Cardiac muscle cell (in vitro differentiated cells and primary cell): ENCODE results near the gene ZNF480. TPM values are rescaled to one million over a fixed set of nuclear protein-coding genes. Genes with fewer than 3 reads are reported as not detected.

Source experiments
- DNase-seq, 2 donors: peaks; one replicate each; pipeline versions ENCODE4 v3.0.0 to v3.0.0-alpha.2; 2010 to 2017; ENCODE audit warnings: low read depth in 1 of 2, low spot score in 1 of 2
- H3K27ac ChIP-seq: fragments of 200-600 bp; sonication (generic); 2 replicates; pipeline ENCODE4 v1.5.1; 2016
- H3K27me3 ChIP-seq: fragments of 200-600 bp; sonication (generic); 2 replicates; pipeline ENCODE4 v1.6.0; 2016; ENCODE audit warnings: control low read depth
- H3K36me3 ChIP-seq: fragments of 200-600 bp; sonication (generic); 2 replicates; pipeline ENCODE4 v1.5.1; 2016; ENCODE audit warnings: control low read depth
- H3K4me1 ChIP-seq: fragments of 200-600 bp; sonication (generic); 2 replicates; pipeline ENCODE4 v1.8.1; 2017; ENCODE audit warnings: low read depth, mild to moderate bottlenecking, mixed run types
- H3K4me3 ChIP-seq: fragments of 200-600 bp; sonication (generic); 2 replicates; pipeline ENCODE4 v1.5.1; 2016; ENCODE audit warnings: mild to moderate bottlenecking
- H3K9me3 ChIP-seq: fragments of 200-600 bp; sonication (generic); 2 replicates; pipeline ENCODE4 v1.5.1; 2017; ENCODE audit warnings: low read depth, mild to moderate bottlenecking, control low read depth
- polyA plus RNA-seq: library from polyadenylated mRNA; unstranded; fragments of >200 nt; fragmentation: Nextera tagmentation; extraction: Ambion mirVana; gene quantifications from 2 replicates; pipeline ENCODE4 v1.2.1, GENCODE V29; 2016
- total RNA-seq: library from RNA; depleted of rRNA; stranded (reverse); fragments of >200 nt; gene quantifications from 2 replicates; pipeline ENCODE4 v1.2.3, GENCODE V29; 2016
- TF ChIP-seq, protein P1 (sequence below): IDR thresholded peaks from 2 replicates; pipeline ENCODE4 v1.5.1; 2012; ENCODE audit warnings: low read depth, mild to moderate bottlenecking, low read length

Gene ZNF480
- total and polyA plus RNA-seq, 2 experiments from 2014 or later, result 13.6 to 20.6 TPM

DNA sequence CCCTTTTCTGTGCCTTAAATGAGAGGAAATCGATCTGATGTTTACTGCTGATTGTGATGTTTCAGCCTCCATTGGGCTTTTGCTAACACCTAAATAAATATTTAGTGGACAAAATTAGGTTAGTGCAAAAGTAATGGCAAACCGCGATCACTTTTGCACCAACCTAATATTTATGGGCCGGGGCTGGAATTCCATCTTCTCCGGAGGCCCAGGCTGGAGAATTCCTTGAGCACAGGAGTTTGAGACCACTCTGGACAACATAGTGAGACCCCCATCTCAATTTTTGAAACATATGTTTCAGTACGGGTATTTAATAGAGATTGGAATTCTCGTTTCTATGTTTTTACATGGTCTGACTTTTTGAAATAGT lies 73.4 kb downstream of the ZNF480 start:
- Histone ChIP-seq H3K36me3 (peaks cover 19% of the 10 kb centered on the region), H3K27me3 (no peaks in the 10 kb centered on the region), H3K4me3 (peak overlapping the region; percentile 50), H3K4me1 (no peaks in the 10 kb centered on the region), H3K9me3 (peaks cover 7% of the 10 kb centered on the region), H3K27ac (peak overlapping the region; percentile 96)
- DNase-seq, result no peak
- TF ChIP-seq, protein P1, sequence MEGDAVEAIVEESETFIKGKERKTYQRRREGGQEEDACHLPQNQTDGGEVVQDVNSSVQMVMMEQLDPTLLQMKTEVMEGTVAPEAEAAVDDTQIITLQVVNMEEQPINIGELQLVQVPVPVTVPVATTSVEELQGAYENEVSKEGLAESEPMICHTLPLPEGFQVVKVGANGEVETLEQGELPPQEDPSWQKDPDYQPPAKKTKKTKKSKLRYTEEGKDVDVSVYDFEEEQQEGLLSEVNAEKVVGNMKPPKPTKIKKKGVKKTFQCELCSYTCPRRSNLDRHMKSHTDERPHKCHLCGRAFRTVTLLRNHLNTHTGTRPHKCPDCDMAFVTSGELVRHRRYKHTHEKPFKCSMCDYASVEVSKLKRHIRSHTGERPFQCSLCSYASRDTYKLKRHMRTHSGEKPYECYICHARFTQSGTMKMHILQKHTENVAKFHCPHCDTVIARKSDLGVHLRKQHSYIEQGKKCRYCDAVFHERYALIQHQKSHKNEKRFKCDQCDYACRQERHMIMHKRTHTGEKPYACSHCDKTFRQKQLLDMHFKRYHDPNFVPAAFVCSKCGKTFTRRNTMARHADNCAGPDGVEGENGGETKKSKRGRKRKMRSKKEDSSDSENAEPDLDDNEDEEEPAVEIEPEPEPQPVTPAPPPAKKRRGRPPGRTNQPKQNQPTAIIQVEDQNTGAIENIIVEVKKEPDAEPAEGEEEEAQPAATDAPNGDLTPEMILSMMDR, result no peak

Other genes starting within 250 kb of the ZNF480 start
- gene ZNF432, start 248.3 kb upstream of the ZNF480 start, total RNA-seq, result 13.9 and 16.0 TPM in 2 replicates
- 9.7 and 11.9 TPM in 2 replicates for gene ZNF432, start 248.3 kb upstream of the ZNF480 start, polyA plus RNA-seq
- gene ZNF841, start 201.4 kb upstream of the ZNF480 start, total RNA-seq, result 14.4 and 17.7 TPM in 2 replicates
- 2.9 and 7.7 TPM in 2 replicates for gene ZNF841, start 201.4 kb upstream of the ZNF480 start, polyA plus RNA-seq
- gene ZNF616, start 157.2 kb upstream of the ZNF480 start, total RNA-seq, result 9.1 and 11.9 TPM in 2 replicates
- 7.7 and 15.3 TPM in 2 replicates for gene ZNF616, start 157.2 kb upstream of the ZNF480 start, polyA plus RNA-seq
- gene ZNF836, start 125.5 kb upstream of the ZNF480 start, total RNA-seq, result 9.4 and 13.1 TPM in 2 replicates
- gene ZNF836, start 125.5 kb upstream of the ZNF480 start, polyA plus RNA-seq, result 7.3 and 10.8 TPM in 2 replicates
- gene PPP2R1A, start 107.1 kb upstream of the ZNF480 start, total RNA-seq, result 641 and 821 TPM in 2 replicates
- 724 and 813 TPM in 2 replicates for gene PPP2R1A, start 107.1 kb upstream of the ZNF480 start, polyA plus RNA-seq
- 8.4 and 10.9 TPM in 2 replicates for gene ZNF766, start 27.6 kb upstream of the ZNF480 start, total RNA-seq
- 26.5 and 27.9 TPM in 2 replicates for gene ZNF766, start 27.6 kb upstream of the ZNF480 start, polyA plus RNA-seq
- 11.5 and 14.3 TPM in 2 replicates for gene ZNF610, start 39.1 kb downstream of the ZNF480 start, total RNA-seq
- 15.7 and 23.7 TPM in 2 replicates for gene ZNF610, start 39.1 kb downstream of the ZNF480 start, polyA plus RNA-seq
- 20.9 and 25.3 TPM in 2 replicates for gene ZNF880, start 72.8 kb downstream of the ZNF480 start, total RNA-seq
- 19.5 and 24.7 TPM in 2 replicates for gene ZNF880, start 72.8 kb downstream of the ZNF480 start, polyA plus RNA-seq
- gene ZNF528, start 100.7 kb downstream of the ZNF480 start, total RNA-seq, result 31.5 and 41.9 TPM in 2 replicates
- 15.8 and 25.0 TPM in 2 replicates for gene ZNF528, start 100.7 kb downstream of the ZNF480 start, polyA plus RNA-seq
- gene ZNF534, start 132.0 kb downstream of the ZNF480 start, total RNA-seq, result 1.5 and 2.6 TPM in 2 replicates
- 1.6 and 2.0 TPM in 2 replicates for gene ZNF534, start 132.0 kb downstream of the ZNF480 start, polyA plus RNA-seq
- 3.4 and 3.8 TPM in 2 replicates for gene ZNF578, start 156.4 kb downstream of the ZNF480 start, total RNA-seq
- gene ZNF578, start 156.4 kb downstream of the ZNF480 start, polyA plus RNA-seq, result 2.6 and 3.1 TPM in 2 replicates
- gene ZNF808, start 230.5 kb downstream of the ZNF480 start, total RNA-seq, result 19.0 and 22.9 TPM in 2 replicates
- gene ZNF808, start 230.5 kb downstream of the ZNF480 start, polyA plus RNA-seq, result 6.2 and 11.3 TPM in 2 replicates